Heart left ventricle (tissue), 16 donors: ENCODE measurements around the gene KANK4. TPM values are rescaled to one million over a fixed set of nuclear protein-coding genes. Genes with fewer than 3 reads are reported as not detected.

Source experiments
- ATAC-seq, 4 donors: fragments of 200-7000 bp; cut with Tn5 transposase; one replicate each; pipeline ENCODE4 v1.9.1; 2020 to 2022; ENCODE audit warnings: moderate library complexity in 4 of 4, mild to moderate bottlenecking in 3 of 4, moderate number of reproducible peaks in 1 of 4
- DNase-seq, 5 donors: peaks; one replicate each; pipeline ENCODE4 v3.0.0-alpha.2; 2020
- H3K27ac ChIP-seq, 12 donors: fragments of 200-600 bp; sonication (generic) in 4 of 12; one replicate each; pipeline versions ENCODE4 v1.5.0 to v1.8.0; 2016 to 2022; ENCODE audit warnings: mild to moderate bottlenecking in 2 of 12
- H3K27me3 ChIP-seq, 9 donors: fragments of 200-600 bp; sonication (generic) in 2 of 9; one replicate each; pipeline versions ENCODE4 v1.5.1 to v1.8.0; 2016 to 2022; ENCODE audit warnings: mild to moderate bottlenecking in 3 of 9
- H3K36me3 ChIP-seq, 9 donors: fragments of 200-600 bp; sonication (generic) in 2 of 9; one replicate each; pipeline versions ENCODE4 v1.5.0 to v1.8.0; 2018 to 2022; ENCODE audit warnings: mild to moderate bottlenecking in 2 of 9
- H3K4me1 ChIP-seq, 12 donors: fragments of 200-600 bp; sonication (generic) in 4 of 12; one replicate each; pipeline versions ENCODE4 v1.5.0 to v1.8.0; 2016 to 2022; ENCODE audit warnings: mild to moderate bottlenecking in 3 of 12
- H3K4me3 ChIP-seq, 12 donors: fragments of 200-600 bp; sonication (generic) in 4 of 12; one replicate each; pipeline versions ENCODE4 v1.5.0 to v1.8.0; 2017 to 2022; ENCODE audit warnings: mild to moderate bottlenecking in 9 of 12, moderate library complexity in 4 of 12
- H3K9me3 ChIP-seq, 12 donors: fragments of 200-600 bp; sonication (generic) in 4 of 12; one replicate each; pipeline versions ENCODE4 v1.5.0 to v1.8.0; 2016 to 2022; ENCODE audit warnings: mild to moderate bottlenecking in 1 of 12
- POLR2A ChIP-seq, 2 donors: fragments of 450-650 bp; IDR thresholded peaks; one replicate each; pipeline ENCODE4 v1.6.1; 2017; ENCODE audit warnings: antibody characterized with exemption in 2 of 2, mild to moderate bottlenecking in 2 of 2, moderate library complexity in 2 of 2
- WGBS, 4 donors: extraction: QIAGEN DNeasy Blood & Tissue Kit in 2 of 4; methylation state at CpG; one replicate each; pipeline versions ENCODE4 v1.1.5 to v1.1.7; 2013 to 2018; 5-methylcytosine and 5-hydroxymethylcytosine counted together
- intact Hi-C, 10 donors: fragments of 100-400 bp; cut with DNase I; formaldehyde crosslinking; loops; one replicate each; pipeline versions ENCODE4 v1.11.1 to v1.14.2; 2022
- polyA plus RNA-seq, 2 donors: library from polyadenylated mRNA; stranded (reverse); fragments of 200-250 nt; gene quantifications; one replicate each; pipeline ENCODE4 v1.2.3, GENCODE V29; 2013
- total RNA-seq, 9 donors: library from RNA; depleted of rRNA in 2 of 9; stranded (reverse); fragments of >200 nt in 2 of 9; fragmentation: NEBNext Ultra II Directional in 3 of 9; extraction: Animal tissue kit (Norgen Biotek cat#: 25700) in 3 of 9; gene quantifications; one replicate each; pipeline versions ENCODE4 v1.1.0 to v1.2.4, GENCODE V29; 2016 to 2023
- TF ChIP-seq, protein P1 (sequence below), 12 donors: fragments of 200-600 bp; sonication (generic) in 4 of 12; IDR thresholded peaks; one replicate each; pipeline versions ENCODE4 v1.5.0 to v1.8.0; 2018 to 2022; ENCODE audit warnings: antibody characterized with exemption in 12 of 12, mild to moderate bottlenecking in 5 of 12
- donor health status: ischemic (EF 13 %, LVEDD 7.1; RV severe dilation, severe dysfunction).
- donor health status: healthy with polysubstance abuse.
- donor health status: DM: no; HTN: yes; CAD: no.
- donor health status: DM: no; HTN: no; CAD: no.
- donor health status: ischemic (EF 25% LVEDD 6.9; RV normal size, moderate dysfunction).
- donor health status: ischemic (EF 25% LVEDD 5.7; RV mildly dilated, moderate dysfunction).
- donor health status: healthy.
- donor health status: DM: yes; HTN: yes; CAD: no.
- donor health status: ischemic (EF 35%, LVEDD 5.7; RV mildly dilated, moderate dysfunction).
- donor health status: nonischemic (EF 11% LVEDD 7.7; RV severe dilation, severe dysfunction).
- donor health status: DM: yes; HTN: yes; CAD: no.
- donor health status: PGD.
- donor health status: ischemic (EF 29% LVEDD 5.4; RV normal size, mild dysfunction).
- donor health status: nonischemic (EF 23%, LVEDD 6.1; RV moderate dilation, normal function).

The KANK4 gene
- total and polyA plus RNA-seq, 11 donors, result 0.05 to 4.3 (median 0.15) TPM; not detected in 1

DNA sequence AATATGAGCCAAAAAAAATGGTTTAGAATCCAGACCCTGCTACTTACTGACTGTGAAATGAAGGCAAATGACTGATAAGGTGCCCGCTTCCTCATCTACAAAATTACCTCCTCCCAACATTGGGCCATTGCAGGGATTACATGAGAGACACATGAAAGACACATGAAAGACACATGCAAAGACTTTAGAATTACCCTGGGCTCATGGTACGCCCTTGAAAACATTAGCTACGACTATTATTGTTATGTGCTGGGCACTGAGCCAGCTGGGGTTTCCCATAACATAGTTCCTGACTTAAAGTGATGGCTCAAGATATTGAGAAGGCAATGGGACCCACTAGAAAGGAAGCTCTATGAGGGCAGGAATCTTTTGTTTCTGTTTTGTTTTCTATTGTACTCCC lies 43.7 kb upstream of the KANK4 start:
- Histone ChIP-seq H3K27ac (no peak overlapping the region), H3K27me3 (peaks cover 0 to 3% (median 0%) of the 10 kb centered on the region in 9 donors), H3K36me3 (no peaks in the 10 kb centered on the region), H3K9me3 (peaks cover 0 to 7% (median 0%) of the 10 kb centered on the region in 12 donors), H3K4me3 (no peak overlapping the region), H3K4me1 (no peaks in the 10 kb centered on the region)
- intact Hi-C loops, result no loop called here
- ATAC-seq, result no peak
- DNase-seq, result no peak
- 69 to 76% (median 72%) methylated on average over 3 of the region's 3 CpGs for WGBS, 4 donors
- TF ChIP-seq, protein P1, sequence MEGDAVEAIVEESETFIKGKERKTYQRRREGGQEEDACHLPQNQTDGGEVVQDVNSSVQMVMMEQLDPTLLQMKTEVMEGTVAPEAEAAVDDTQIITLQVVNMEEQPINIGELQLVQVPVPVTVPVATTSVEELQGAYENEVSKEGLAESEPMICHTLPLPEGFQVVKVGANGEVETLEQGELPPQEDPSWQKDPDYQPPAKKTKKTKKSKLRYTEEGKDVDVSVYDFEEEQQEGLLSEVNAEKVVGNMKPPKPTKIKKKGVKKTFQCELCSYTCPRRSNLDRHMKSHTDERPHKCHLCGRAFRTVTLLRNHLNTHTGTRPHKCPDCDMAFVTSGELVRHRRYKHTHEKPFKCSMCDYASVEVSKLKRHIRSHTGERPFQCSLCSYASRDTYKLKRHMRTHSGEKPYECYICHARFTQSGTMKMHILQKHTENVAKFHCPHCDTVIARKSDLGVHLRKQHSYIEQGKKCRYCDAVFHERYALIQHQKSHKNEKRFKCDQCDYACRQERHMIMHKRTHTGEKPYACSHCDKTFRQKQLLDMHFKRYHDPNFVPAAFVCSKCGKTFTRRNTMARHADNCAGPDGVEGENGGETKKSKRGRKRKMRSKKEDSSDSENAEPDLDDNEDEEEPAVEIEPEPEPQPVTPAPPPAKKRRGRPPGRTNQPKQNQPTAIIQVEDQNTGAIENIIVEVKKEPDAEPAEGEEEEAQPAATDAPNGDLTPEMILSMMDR (IDR thresholded peaks at IDR 0.05), result no peak
- no peak for TF ChIP-seq POLR2A (IDR thresholded peaks at IDR 0.05)

DNA sequence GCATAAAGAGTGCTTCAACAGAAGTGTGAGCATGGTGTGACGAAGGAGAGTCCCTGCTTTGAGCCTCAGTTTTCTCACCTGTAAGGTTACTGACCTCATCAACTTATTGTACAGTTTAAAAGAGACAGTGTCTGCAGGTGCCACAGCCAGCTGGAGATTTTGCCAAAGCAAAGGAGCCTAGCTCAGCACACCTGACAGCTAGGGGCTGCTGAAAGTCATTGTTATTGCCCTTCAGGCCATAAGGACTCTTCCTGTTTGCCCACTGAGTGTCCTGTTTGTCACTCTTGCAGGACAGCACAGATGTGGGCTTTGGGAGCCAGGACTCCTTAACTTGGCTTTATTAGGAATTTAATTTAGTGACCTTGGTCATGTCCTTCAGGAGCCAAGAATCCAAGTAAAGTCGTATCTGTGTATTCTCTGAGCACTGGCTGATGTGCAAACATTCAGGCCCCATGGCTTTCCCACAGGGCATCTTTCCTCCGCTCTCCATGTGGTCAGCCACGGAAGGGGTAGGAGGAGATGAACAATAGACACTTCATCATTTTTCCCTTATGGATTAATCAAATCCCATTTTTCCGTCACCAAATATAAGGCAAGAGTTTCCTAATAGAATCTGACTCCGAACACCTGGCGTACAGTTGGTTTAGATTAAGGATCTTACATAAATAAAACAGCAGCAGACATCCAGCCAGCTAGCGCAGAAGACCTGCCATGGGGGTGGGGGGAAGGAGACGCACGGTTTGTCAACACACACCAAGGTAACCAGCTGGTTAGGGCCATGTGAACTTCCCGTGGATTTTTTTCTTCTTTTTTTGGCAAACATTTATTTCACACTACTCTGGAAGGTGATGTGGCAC lies 43.1 kb upstream of the KANK4 start:
- no peak overlapping the region for H3K27ac ChIP-seq
- H3K4me1 ChIP-seq, result no peaks in the 10 kb centered on the region
- no peaks in the 10 kb centered on the region for H3K36me3 ChIP-seq
- TF ChIP-seq, protein P1 (IDR thresholded peaks at IDR 0.05), result no peak
- no peak for TF ChIP-seq POLR2A (IDR thresholded peaks at IDR 0.05)
- intact Hi-C loops, result no loop called here
- no peak overlapping the region for H3K4me3 ChIP-seq
- ATAC-seq (no peak), DNase-seq (no peak)
- 81 to 88% (median 85%) methylated on average over 11 of the region's 11 CpGs for WGBS, 4 donors
- H3K9me3 ChIP-seq, result peaks cover 0 to 7% (median 0%) of the 10 kb centered on the region in 12 donors
- peaks cover 0 to 3% (median 0%) of the 10 kb centered on the region in 9 donors for H3K27me3 ChIP-seq

DNA sequence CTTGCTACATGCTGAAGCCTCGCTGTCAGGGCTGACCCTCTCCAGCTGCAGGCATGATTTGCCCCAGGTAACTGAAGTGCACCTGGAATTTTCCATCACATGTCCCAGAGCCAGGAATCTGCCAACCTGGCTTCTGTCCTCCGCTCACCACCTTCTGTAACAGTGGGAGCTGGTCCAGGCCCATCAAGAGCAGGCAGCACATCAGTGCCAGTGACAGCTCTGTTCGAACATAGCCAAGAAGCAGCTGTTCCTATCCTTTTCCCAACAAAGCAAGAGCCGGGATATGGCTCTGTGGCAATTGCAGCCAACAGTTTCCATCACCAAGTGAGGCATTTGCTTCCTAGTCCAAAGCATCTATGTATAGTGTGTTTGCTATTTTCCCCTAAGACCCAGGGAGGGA lies 42.2 kb upstream of the KANK4 start:
- WGBS, 4 donors, result 71 to 89% (median 79%) methylated on average over 2 to 4 of the region's 4 CpGs
- intact Hi-C loops, result no loop called here

More for the DNA sequence above, 42.2 kb upstream of the KANK4 start:
- no peak overlapping the region for H3K4me3 ChIP-seq
- DNase-seq (no peak), ATAC-seq (no peak)
- no peaks in the 10 kb centered on the region for H3K9me3 ChIP-seq
- H3K27ac ChIP-seq, result no peak overlapping the region
- TF ChIP-seq, protein P1 (IDR thresholded peaks at IDR 0.05), result no peak
- TF ChIP-seq POLR2A (IDR thresholded peaks at IDR 0.05), result no peak
- H3K27me3 ChIP-seq, result no peaks in the 10 kb centered on the region
- no peaks in the 10 kb centered on the region for H3K4me1 ChIP-seq
- no peaks in the 10 kb centered on the region for H3K36me3 ChIP-seq
